Neural progenitor cell (in vitro differentiated cells): ENCODE data around the gene KIAA0930. TPM values are rescaled to one million over a fixed set of nuclear protein-coding genes. Genes with fewer than 3 reads are reported as not detected.

Experiments
- DNase-seq: peaks from one replicate; pipeline ENCODE4 v3.0.0-alpha.2; 2016; ENCODE audit warnings: low spot score
- H2AFZ ChIP-seq: fragments of 200-600 bp; sonication (generic); replicated peaks from 2 replicates; pipeline ENCODE4 v1.6.1; 2016; ENCODE audit warnings: antibody characterized with exemption
- H3F3A ChIP-seq: fragments of 200-600 bp; sonication (generic); 2 replicates; pipeline ENCODE4 v1.6.1; 2016; ENCODE audit warnings: antibody characterized with exemption, low read depth
- H3K27ac ChIP-seq: fragments of 200-600 bp; sonication (generic); 2 replicates; pipeline ENCODE4 v1.5.1; 2016; ENCODE audit warnings: mild to moderate bottlenecking
- H3K27me3 ChIP-seq: fragments of 200-600 bp; sonication (generic); 2 replicates; pipeline ENCODE4 v1.6.1; 2016; ENCODE audit warnings: mild to moderate bottlenecking, moderate library complexity
- H3K36me3 ChIP-seq: fragments of 200-600 bp; sonication (generic); 2 replicates; pipeline ENCODE4 v1.5.1; 2016
- H3K4me1 ChIP-seq: fragments of 200-600 bp; sonication (generic); 2 replicates; pipeline ENCODE4 v1.6.1; 2016; ENCODE audit warnings: mixed run types
- H3K4me2 ChIP-seq: fragments of 200-600 bp; sonication (generic); 2 replicates; pipeline ENCODE4 v1.6.1; 2016
- H3K4me3 ChIP-seq: fragments of 200-600 bp; sonication (generic); 2 replicates; pipeline ENCODE4 v1.5.1; 2016
- H3K79me2 ChIP-seq: fragments of 200-600 bp; sonication (generic); 2 replicates; pipeline ENCODE4 v1.6.1; 2016; ENCODE audit warnings: low read depth
- H3K9ac ChIP-seq: fragments of 200-600 bp; sonication (generic); 2 replicates; pipeline ENCODE4 v1.6.1; 2016
- H3K9me3 ChIP-seq: fragments of 200-600 bp; sonication (generic); 2 replicates; pipeline ENCODE4 v1.5.1; 2016; ENCODE audit warnings: low read depth
- H4K20me1 ChIP-seq: fragments of 200-600 bp; sonication (generic); 2 replicates; pipeline ENCODE4 v1.6.1; 2016; ENCODE audit warnings: low read depth
- H3K27ac Mint-ChIP-seq: 3 replicates; pipeline ENCODE4 v1.8.0; 2021; ENCODE audit warnings: mixed read lengths
- H3K27me3 Mint-ChIP-seq: 2 replicates; pipeline ENCODE4 v1.8.0; 2022; ENCODE audit warnings: low read depth, mild to moderate bottlenecking, inconsistent platforms, moderate library complexity, mixed read lengths; ENCODE audit not compliant: insufficient read depth
- H3K36me3 Mint-ChIP-seq: 3 replicates; pipeline ENCODE4 v1.8.0; 2021; ENCODE audit warnings: mixed read lengths
- H3K4me1 Mint-ChIP-seq: 3 replicates; pipeline ENCODE4 v1.8.0; 2021; ENCODE audit warnings: mixed read lengths
- H3K4me3 Mint-ChIP-seq: 3 replicates; pipeline ENCODE4 v1.8.0; 2021; ENCODE audit warnings: mild to moderate bottlenecking, moderate library complexity, mixed read lengths
- H3K9me3 Mint-ChIP-seq: 3 replicates; pipeline ENCODE4 v1.8.0; 2020; ENCODE audit warnings: mixed read lengths
- EZH2 ChIP-seq: fragments of 200-600 bp; sonication (generic); IDR thresholded peaks from 2 replicates; pipeline ENCODE4 v1.6.1; 2017; ENCODE audit warnings: antibody characterized with exemption, mild to moderate bottlenecking, moderate library complexity
- EZH2phosphoT487 ChIP-seq: fragments of 200-600 bp; sonication (generic); IDR thresholded peaks from 2 replicates; pipeline ENCODE4 v1.6.1; 2017; ENCODE audit warnings: antibody characterized with exemption
- total RNA-seq: library from RNA; depleted of rRNA; stranded (reverse); fragments of >200 nt; gene quantifications from 2 replicates; pipeline ENCODE4 v1.2.3, GENCODE V29; 2015; ENCODE audit warnings: low replicate concordance
- TF ChIP-seq, protein P1 (sequence below): fragments of 200-600 bp; sonication (generic); IDR thresholded peaks from 2 replicates; pipeline ENCODE4 v1.5.1; 2017; ENCODE audit warnings: antibody characterized with exemption, mild to moderate bottlenecking

Gene KIAA0930
- total RNA-seq, 1 donor from 2014 or later, result 15.0 TPM

GRCh38 chr22:45204819-45205218, 35.9 kb downstream of the KIAA0930 start:
- Mint-ChIP-seq H3K4me1 (peaks cover 30% of the 10 kb centered on the region), H3K36me3 (peaks cover 2% of the 10 kb centered on the region), H3K4me3 (no peak overlapping the region), H3K9me3 (no peaks in the 10 kb centered on the region), H3K27me3 (peaks cover 4% of the 10 kb centered on the region), H3K27ac (no peak overlapping the region)
- no peaks in the 10 kb centered on the region for H3K27me3 ChIP-seq
- H2AFZ ChIP-seq, result no peak overlapping the region
- no peaks in the 10 kb centered on the region for H3K79me2 ChIP-seq
- no peaks in the 10 kb centered on the region for H3K9me3 ChIP-seq
- H3F3A ChIP-seq, result peaks cover 5% of the 10 kb centered on the region
- no peaks in the 10 kb centered on the region for H3K4me1 ChIP-seq
- H4K20me1 ChIP-seq, result peaks cover 17% of the 10 kb centered on the region
- no peak overlapping the region for H3K27ac ChIP-seq
- no peak for TF ChIP-seq EZH2phosphoT487
- TF ChIP-seq, protein P1, sequence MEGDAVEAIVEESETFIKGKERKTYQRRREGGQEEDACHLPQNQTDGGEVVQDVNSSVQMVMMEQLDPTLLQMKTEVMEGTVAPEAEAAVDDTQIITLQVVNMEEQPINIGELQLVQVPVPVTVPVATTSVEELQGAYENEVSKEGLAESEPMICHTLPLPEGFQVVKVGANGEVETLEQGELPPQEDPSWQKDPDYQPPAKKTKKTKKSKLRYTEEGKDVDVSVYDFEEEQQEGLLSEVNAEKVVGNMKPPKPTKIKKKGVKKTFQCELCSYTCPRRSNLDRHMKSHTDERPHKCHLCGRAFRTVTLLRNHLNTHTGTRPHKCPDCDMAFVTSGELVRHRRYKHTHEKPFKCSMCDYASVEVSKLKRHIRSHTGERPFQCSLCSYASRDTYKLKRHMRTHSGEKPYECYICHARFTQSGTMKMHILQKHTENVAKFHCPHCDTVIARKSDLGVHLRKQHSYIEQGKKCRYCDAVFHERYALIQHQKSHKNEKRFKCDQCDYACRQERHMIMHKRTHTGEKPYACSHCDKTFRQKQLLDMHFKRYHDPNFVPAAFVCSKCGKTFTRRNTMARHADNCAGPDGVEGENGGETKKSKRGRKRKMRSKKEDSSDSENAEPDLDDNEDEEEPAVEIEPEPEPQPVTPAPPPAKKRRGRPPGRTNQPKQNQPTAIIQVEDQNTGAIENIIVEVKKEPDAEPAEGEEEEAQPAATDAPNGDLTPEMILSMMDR, result no peak
- TF ChIP-seq EZH2, result no peak
- no peak overlapping the region for H3K9ac ChIP-seq
- DNase-seq, result no peak
- no peak overlapping the region for H3K4me3 ChIP-seq
- no peaks in the 10 kb centered on the region for H3K36me3 ChIP-seq
- no peak overlapping the region for H3K4me2 ChIP-seq

DNA sequence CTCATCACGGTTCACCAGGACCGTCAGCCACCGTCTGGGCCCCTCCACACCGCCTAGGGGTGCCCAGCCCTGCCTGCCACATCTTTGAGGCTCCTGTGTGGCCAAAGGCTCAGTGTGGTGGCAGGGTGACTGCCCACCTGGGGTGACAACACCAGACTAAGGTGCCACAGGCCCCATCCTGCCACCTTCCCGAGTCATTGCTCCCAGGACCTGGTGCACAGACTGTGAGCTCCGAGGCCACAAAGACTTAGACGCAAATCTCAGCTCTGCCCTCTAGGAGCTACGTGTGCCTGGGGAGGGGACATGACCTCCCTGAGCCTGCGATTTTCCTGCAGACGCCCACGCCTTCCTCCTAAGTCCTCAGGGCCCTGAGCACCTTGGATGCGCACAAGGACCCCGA, 36.5 kb downstream of the KIAA0930 start:
- no peak overlapping the region for H2AFZ ChIP-seq
- no peaks in the 10 kb centered on the region for H3K9me3 ChIP-seq
- TF ChIP-seq EZH2phosphoT487 (no peak), EZH2 (no peak)
- TF ChIP-seq, protein P1, result no peak
- no peaks in the 10 kb centered on the region for H3K9me3 Mint-ChIP-seq
- H4K20me1 ChIP-seq, result peaks cover 11% of the 10 kb centered on the region
- H3K4me1 ChIP-seq, result peaks cover under 1% of the 10 kb centered on the region
- H3K79me2 ChIP-seq, result no peaks in the 10 kb centered on the region
- H3K9ac ChIP-seq, result no peak overlapping the region
- peaks cover 28% of the 10 kb centered on the region for H3K4me1 Mint-ChIP-seq
- H3K36me3 Mint-ChIP-seq, result peaks cover 2% of the 10 kb centered on the region
- H3K36me3 ChIP-seq, result no peaks in the 10 kb centered on the region
- no peaks in the 10 kb centered on the region for H3K27me3 ChIP-seq
- H3K27me3 Mint-ChIP-seq, result peaks cover 6% of the 10 kb centered on the region
- H3K4me3 ChIP-seq, result no peak overlapping the region
- H3K27ac Mint-ChIP-seq, result no peak overlapping the region
- no peak for DNase-seq
- no peak overlapping the region for H3K4me3 Mint-ChIP-seq
- no peak overlapping the region for H3K4me2 ChIP-seq
- no peak overlapping the region for H3K27ac ChIP-seq
- H3F3A ChIP-seq, result peaks cover 5% of the 10 kb centered on the region

- Mint-ChIP-seq H3K4me3 (no peak overlapping the region), H3K27me3 (peaks cover 6% of the 10 kb centered on the region), H3K27ac (no peak overlapping the region), H3K4me1 (peaks cover 23% of the 10 kb centered on the region), H3K9me3 (no peaks in the 10 kb centered on the region), H3K36me3 (peaks cover 2% of the 10 kb centered on the region)
- no peaks in the 10 kb centered on the region for H3F3A ChIP-seq
- H3K27me3 ChIP-seq, result no peaks in the 10 kb centered on the region
- no peak overlapping the region for H3K4me2 ChIP-seq
- H4K20me1 ChIP-seq, result peaks cover 2% of the 10 kb centered on the region
- no peak for DNase-seq
- no peaks in the 10 kb centered on the region for H3K36me3 ChIP-seq
- no peak overlapping the region for H3K27ac ChIP-seq
- H3K4me3 ChIP-seq, result no peak overlapping the region
- TF ChIP-seq EZH2phosphoT487 (no peak), EZH2 (no peak)
- TF ChIP-seq, protein P1, result no peak
- no peak overlapping the region for H3K9ac ChIP-seq
- no peaks in the 10 kb centered on the region for H3K79me2 ChIP-seq
- no peaks in the 10 kb centered on the region for H3K9me3 ChIP-seq
- H3K4me1 ChIP-seq, result peaks cover 5% of the 10 kb centered on the region
- H2AFZ ChIP-seq, result no peak overlapping the region
Measured at GRCh38 chr22:45203150-45203951, 37.3 kb downstream of the KIAA0930 start.
